SU-DHL-6 (cell line): ENCODE measurements around the gene ATF1.

ENCODE experiments used
- H2AFZ ChIP-seq: fragments of 200-600 bp; sonication (generic); 2 replicates; pipeline ENCODE4 v1.6.1; 2014; ENCODE audit warnings: low read depth, mild to moderate bottlenecking, moderate library complexity, mixed read lengths, antibody characterized with exemption, low read length; ENCODE audit not compliant: severe bottlenecking
- H3F3A ChIP-seq: fragments of 200-600 bp; shearing (Covaris generic); 2 replicates; pipeline ENCODE4 v1.6.0; 2016; ENCODE audit warnings: antibody characterized with exemption, mild to moderate bottlenecking; ENCODE audit not compliant: insufficient read depth
- H3K27ac ChIP-seq: fragments of 200-600 bp; sonication (generic); 2 replicates; pipeline ENCODE4 v1.5.1; 2016; ENCODE audit warnings: low read depth, mild to moderate bottlenecking, low read length, moderate library complexity, mixed read lengths
- H3K27me3 ChIP-seq: fragments of 200-600 bp; sonication (generic), shearing (Covaris generic); 2 replicates; pipeline ENCODE4 v1.6.0; 2014; ENCODE audit warnings: mild to moderate bottlenecking, low read length
- H3K36me3 ChIP-seq: fragments of 200-600 bp; sonication (generic); 2 replicates; pipeline ENCODE4 v1.6.1; 2014; ENCODE audit warnings: mild to moderate bottlenecking, low read length, mixed read lengths
- H3K4me2 ChIP-seq: fragments of 300-600, 200-600 bp; shearing (Covaris generic), sonication (generic); 2 replicates; pipeline ENCODE4 v1.6.0; 2014; ENCODE audit warnings: low read length, low read depth, mild to moderate bottlenecking; ENCODE audit not compliant: poor library complexity, severe bottlenecking
- H3K4me3 ChIP-seq: fragments of 200-600 bp; sonication (generic); 2 replicates; pipeline ENCODE4 v1.5.1; 2014; ENCODE audit warnings: antibody characterized with exemption, low read length, mild to moderate bottlenecking, mixed read lengths; ENCODE audit not compliant: insufficient read depth, poor library complexity, severe bottlenecking
- H3K79me2 ChIP-seq: fragments of 200-600 bp; sonication (generic); 2 replicates; pipeline ENCODE4 v1.6.1; 2014; ENCODE audit warnings: mild to moderate bottlenecking, low read length, moderate library complexity; ENCODE audit not compliant: insufficient read depth
- H3K9ac ChIP-seq: fragments of 200-600 bp; sonication (generic); 2 replicates; pipeline ENCODE4 v1.7.0; 2014; ENCODE audit warnings: mild to moderate bottlenecking, low read length
- H3K9me2 ChIP-seq: fragments of 200-600 bp; sonication (generic); replicated peaks from 2 replicates; pipeline ENCODE4 v1.6.1; 2014; ENCODE audit warnings: low read length; ENCODE audit not compliant: insufficient read depth
- H3K9me3 ChIP-seq: fragments of 200-600 bp; sonication (generic); 2 replicates; pipeline ENCODE4 v1.6.1; 2014; ENCODE audit warnings: low read length, mixed read lengths; ENCODE audit not compliant: insufficient read depth
- H4K20me1 ChIP-seq: fragments of 200-600 bp; sonication (generic); 2 replicates; pipeline ENCODE4 v1.6.1; 2014; ENCODE audit warnings: low read depth, mild to moderate bottlenecking, antibody characterized with exemption, low read length, moderate library complexity, mixed read lengths
- EZH2phosphoT487 ChIP-seq: fragments of 200-600 bp; sonication (generic), shearing (Covaris generic); conservative IDR thresholded peaks from 2 replicates; pipeline ENCODE4 v1.6.1; 2018; ENCODE audit warnings: mild to moderate bottlenecking, antibody characterized with exemption, low read length, moderate library complexity, mixed read lengths
- TF ChIP-seq, protein P1 (sequence below): fragments of 200-600 bp; sonication (generic); IDR thresholded peaks from one replicate; pipeline ENCODE4 v1.5.1; 2017; ENCODE audit warnings: antibody characterized with exemption, mild to moderate bottlenecking, low read length, moderate library complexity; ENCODE audit not compliant: insufficient read depth, poor library complexity, severe bottlenecking

Gene ATF1

DNA sequence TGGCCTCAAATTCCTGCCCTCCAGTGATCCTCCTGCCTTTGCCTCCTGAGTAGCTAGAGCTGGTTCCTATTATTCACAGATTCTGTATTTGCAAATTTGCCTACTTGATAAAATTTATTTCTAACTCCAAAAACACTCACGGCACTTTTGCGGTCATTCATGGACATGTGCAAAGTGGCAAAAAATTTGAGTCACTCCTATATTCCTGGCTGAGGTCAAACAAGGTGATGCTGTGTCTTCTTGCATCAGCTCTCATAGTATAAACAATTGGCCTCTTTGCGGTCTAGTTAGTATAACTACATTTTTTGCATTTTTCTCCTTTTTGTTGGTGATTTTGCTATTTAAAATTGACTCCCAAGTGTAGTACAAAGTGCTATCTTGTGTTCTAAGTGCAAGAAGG, 24.7 kb downstream of the ATF1 start:
- H3K27ac ChIP-seq, result no peak overlapping the region
- no peak overlapping the region for H3K4me2 ChIP-seq
- no peaks in the 10 kb centered on the region for H3K36me3 ChIP-seq
- no peak overlapping the region for H3K4me3 ChIP-seq
- no peak overlapping the region for H2AFZ ChIP-seq
- H3K9me2 ChIP-seq, result no peaks in the 10 kb centered on the region
- no peaks in the 10 kb centered on the region for H3F3A ChIP-seq
- H3K9ac ChIP-seq, result no peak overlapping the region
- TF ChIP-seq, protein P1, sequence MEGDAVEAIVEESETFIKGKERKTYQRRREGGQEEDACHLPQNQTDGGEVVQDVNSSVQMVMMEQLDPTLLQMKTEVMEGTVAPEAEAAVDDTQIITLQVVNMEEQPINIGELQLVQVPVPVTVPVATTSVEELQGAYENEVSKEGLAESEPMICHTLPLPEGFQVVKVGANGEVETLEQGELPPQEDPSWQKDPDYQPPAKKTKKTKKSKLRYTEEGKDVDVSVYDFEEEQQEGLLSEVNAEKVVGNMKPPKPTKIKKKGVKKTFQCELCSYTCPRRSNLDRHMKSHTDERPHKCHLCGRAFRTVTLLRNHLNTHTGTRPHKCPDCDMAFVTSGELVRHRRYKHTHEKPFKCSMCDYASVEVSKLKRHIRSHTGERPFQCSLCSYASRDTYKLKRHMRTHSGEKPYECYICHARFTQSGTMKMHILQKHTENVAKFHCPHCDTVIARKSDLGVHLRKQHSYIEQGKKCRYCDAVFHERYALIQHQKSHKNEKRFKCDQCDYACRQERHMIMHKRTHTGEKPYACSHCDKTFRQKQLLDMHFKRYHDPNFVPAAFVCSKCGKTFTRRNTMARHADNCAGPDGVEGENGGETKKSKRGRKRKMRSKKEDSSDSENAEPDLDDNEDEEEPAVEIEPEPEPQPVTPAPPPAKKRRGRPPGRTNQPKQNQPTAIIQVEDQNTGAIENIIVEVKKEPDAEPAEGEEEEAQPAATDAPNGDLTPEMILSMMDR, result no peak
- no peak for TF ChIP-seq EZH2phosphoT487
- H3K79me2 ChIP-seq, result peaks cover 8% of the 10 kb centered on the region; the same call in 1 of the 2 replicates
- no peaks in the 10 kb centered on the region for H3K9me3 ChIP-seq
- H4K20me1 ChIP-seq, result 0 out of 2 replicates have a peak, but pooled peaks cover 4% of the 10 kb centered on the region
- no peaks in the 10 kb centered on the region for H3K27me3 ChIP-seq

- Histone ChIP-seq H3K4me2 (no peak overlapping the region), H3K9ac (no peak overlapping the region), H2AFZ (no peak overlapping the region), H3K9me2 (no peaks in the 10 kb centered on the region), H4K20me1 (0 out of 2 replicates have a peak, but pooled peaks cover 4% of the 10 kb centered on the region), H3K79me2 (peaks cover 4% of the 10 kb centered on the region; the same call in 1 of the 2 replicates), H3K27ac (no peak overlapping the region), H3K4me3 (no peak overlapping the region), H3F3A (no peaks in the 10 kb centered on the region), H3K36me3 (no peaks in the 10 kb centered on the region), H3K9me3 (no peaks in the 10 kb centered on the region), H3K27me3 (no peaks in the 10 kb centered on the region)
- TF ChIP-seq, protein P1, result no peak
- TF ChIP-seq EZH2phosphoT487, result no peak
Observed at GRCh38 chr12:50790081-50790480, 26.2 kb downstream of the ATF1 start.

DNA sequence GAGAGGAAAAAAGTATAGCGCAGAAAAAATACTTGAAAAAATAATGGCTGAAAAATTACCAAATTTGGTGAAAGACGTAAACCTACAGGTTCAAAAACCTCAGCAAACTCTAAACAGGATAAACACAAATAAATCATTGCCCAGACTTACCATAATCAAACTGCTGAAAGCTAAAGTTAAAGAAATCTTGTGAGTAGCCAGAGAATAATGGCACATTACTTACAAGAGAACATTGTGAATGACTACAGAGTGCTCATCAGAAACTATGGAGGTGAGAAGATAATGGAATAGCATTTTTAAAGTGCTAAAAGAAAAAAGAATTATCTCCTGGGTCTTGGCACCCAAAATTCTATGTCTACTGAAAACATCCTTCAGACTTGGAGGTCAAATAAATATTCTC, 36.0 kb downstream of the ATF1 start:
- no peaks in the 10 kb centered on the region for H3K9me2 ChIP-seq
- H3F3A ChIP-seq, result peaks cover 5% of the 10 kb centered on the region
- no peak overlapping the region for H2AFZ ChIP-seq
- H3K4me3 ChIP-seq, result no peak overlapping the region
- no peaks in the 10 kb centered on the region for H4K20me1 ChIP-seq
- peaks cover 23% of the 10 kb centered on the region; the same call in 1 of the 2 replicates for H3K9me3 ChIP-seq
- H3K27ac ChIP-seq, result no peak overlapping the region
- H3K9ac ChIP-seq, result no peak overlapping the region
- peaks cover 3% of the 10 kb centered on the region; the same call in 1 of the 2 replicates for H3K79me2 ChIP-seq
- H3K36me3 ChIP-seq, result peaks cover 55% of the 10 kb centered on the region
- TF ChIP-seq EZH2phosphoT487, result no peak
- TF ChIP-seq, protein P1, result no peak
- H3K27me3 ChIP-seq, result no peaks in the 10 kb centered on the region
- H3K4me2 ChIP-seq, result no peak overlapping the region
